Measurements from ENCODE around the gene MAN1C1. TPM values are rescaled to one million over a fixed set of nuclear protein-coding genes. Genes with fewer than 3 reads are reported as not detected.
A peak's percentile ranks its signal among the peaks of the same experiment; 100 is the strongest.

MAN1C1 gene
- total and polyA plus RNA-seq, 9 of the 15 experiments (the other 6 are each of a cell fraction or from before 2014, with no cell fraction given), result 0.04 to 0.44 (median 0.10) TPM; not detected in 3

DNA sequence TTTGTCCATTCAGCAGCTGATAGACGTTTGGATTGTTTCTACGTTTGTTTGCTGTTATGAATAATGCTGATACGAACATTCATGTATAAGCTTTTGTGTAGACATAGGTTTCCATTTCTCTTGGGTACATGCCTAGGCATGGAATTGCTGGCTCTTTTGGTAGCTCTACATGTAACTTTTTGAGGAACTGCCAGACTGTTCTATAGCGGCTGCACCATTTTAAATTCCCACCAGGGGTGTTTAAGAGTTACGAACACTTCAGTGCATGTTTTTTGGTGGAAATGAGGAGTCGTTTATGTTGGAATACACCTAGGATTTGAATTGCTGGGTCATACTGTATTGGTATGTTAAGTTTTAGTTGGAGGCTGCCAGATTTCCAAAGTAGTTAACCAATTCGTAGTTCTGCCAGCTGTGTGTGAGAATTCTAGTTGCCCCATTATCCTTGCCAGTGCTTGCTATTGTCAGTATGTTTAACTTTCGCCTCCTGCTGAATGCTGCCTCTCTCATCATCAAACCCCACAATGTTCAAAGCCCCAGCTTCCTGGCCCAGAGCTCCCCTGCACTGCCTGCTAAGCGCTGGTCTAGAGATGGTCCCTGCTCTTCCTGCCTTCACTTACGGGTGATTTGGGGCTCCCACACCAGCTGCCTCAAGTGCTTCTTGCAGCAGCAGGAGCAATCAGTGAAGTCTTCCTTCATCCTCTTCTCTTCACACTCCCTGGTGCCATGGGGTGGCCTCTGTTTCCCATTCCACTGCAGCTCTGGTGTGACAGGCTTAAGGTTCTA is 81.0 kb downstream of the MAN1C1 start:
- in situ Hi-C loops (cut with MboI), result no loop called here
- no TSS peak for BruUV-seq (replicated peaks)
- H3K79me2 ChIP-seq (ENCODE audit: control insufficient read depth, insufficient read depth, low read length), result no peaks in the 10 kb centered on the region
- no peak overlapping the region for H2AFZ ChIP-seq (ENCODE audit: low read depth, low read length)
- no peak for DNase-seq (ENCODE audit: extremely low read depth in 1 of 4, low spot score in 3 of 4)
- H3K9ac ChIP-seq (ENCODE audit: insufficient read depth in 1 of 2, low read depth in 2 of 2, low read length in 2 of 2), result no peak overlapping the region
- 0 out of 2 replicates have a peak, but pooled peaks cover 3% of the 10 kb centered on the region for H4K20me1 ChIP-seq (replicated peaks; ENCODE audit: control insufficient read depth, insufficient read depth, low read length)
- 8% methylated on average over 10 of the region's 10 CpGs for WGBS (ENCODE audit: insufficient coverage, low coverage, missing lambda C conversion rate)
- H3K4me2 ChIP-seq (ENCODE audit: insufficient read depth, low read length), result no peak overlapping the region
- no peak overlapping the region for H3K4me3 ChIP-seq
- FAIRE-seq, result no peak
- intact Hi-C loops (cut with micrococcal nuclease), result loop anchor here (5.0 to 10.0 kb wide), 2 partner anchors 100 to 153 kb away; partner anchors contain the start of gene LDLRAP1
- H3K4me1 ChIP-seq (replicated peaks in 1 of 2; ENCODE audit: control insufficient read depth in 2 of 2, insufficient read depth in 2 of 2, low read length in 2 of 2), result peaks cover 7 to 8% of the 10 kb centered on the region in 2 experiments; a peak in 4 of 5 replicates
- ChIA-PET CTCF (ENCODE audit: low intra/inter-chr PET ratio) (interaction anchor here (0.9 kb wide), 1 partner anchor 102 kb away, joined by 3 read pairs; no protein-coding TSS in a partner anchor), POLR2A (no interaction called here)
- H3K9me1 ChIP-seq (ENCODE audit: control insufficient read depth, insufficient read depth, low read length), result no peaks in the 10 kb centered on the region
- no peaks in the 10 kb centered on the region for H3K36me3 ChIP-seq (ENCODE audit: control insufficient read depth, insufficient read depth, low read length)
- no peak for ATAC-seq
- H3K27me3 ChIP-seq (ENCODE audit: control insufficient read depth in 2 of 2, insufficient read depth in 2 of 2, low read length in 2 of 2), result peaks cover 38 to 87% of the 10 kb centered on the region in 2 experiments; a peak in 4 of 5 replicates
- H3K27ac ChIP-seq (ENCODE audit: extremely low read depth, low read depth, low read length), result no peak overlapping the region
- H3K9me3 ChIP-seq (replicated peaks; ENCODE audit: control insufficient read depth, insufficient read depth, low read depth, low read length), result no peaks in the 10 kb centered on the region
- 0 out of 2 replicates have a peak, but pooled peaks have one; percentile 9 for TF ChIP-seq MAFK (IDR thresholded peaks at IDR 0.05; ENCODE audit: low read length)
- TF ChIP-seq ZNF121 (CRISPR knock-in tag; conservative IDR thresholded peaks at IDR 0.05), result no peak
- no peak for TF ChIP-seq BRD4 (IDR thresholded peaks at IDR 0.05)
- TF ChIP-seq CCNT2 (IDR thresholded peaks at IDR 0.05; ENCODE audit: borderline replicate concordance, extremely low read depth, insufficient read length, low read depth, low read length), result no peak
- TF ChIP-seq STAT5B (CRISPR knock-in tag; IDR thresholded peaks at IDR 0.05), result no peak
- no peak for TF ChIP-seq FOS (IDR thresholded peaks at IDR 0.05; ENCODE audit: extremely low read depth, insufficient read length)
- no peak for TF ChIP-seq ZNF280A (IDR thresholded peaks at IDR 0.05; ENCODE audit: low read depth, partially characterized antibody)
- TF ChIP-seq ARID3A (IDR thresholded peaks at IDR 0.05; ENCODE audit: borderline replicate concordance, low read depth, low read length), result no peak
- no peak for TF ChIP-seq ZFP1 (CRISPR knock-in tag; IDR thresholded peaks at IDR 0.05)
- peak; percentile 78; the same call in 1 of the 2 replicates for TF ChIP-seq SPI1 (IDR thresholded peaks at IDR 0.05; ENCODE audit: borderline replicate concordance, low read depth, low read length)
- no peak for TF ChIP-seq ZNF263 (CRISPR knock-in tag; IDR thresholded peaks at IDR 0.05; ENCODE audit: borderline replicate concordance)
- TF ChIP-seq CCAR2 (IDR thresholded peaks at IDR 0.05; ENCODE audit: low read depth, low read length), result no peak
- TF ChIP-seq POLR2AphosphoS2 (IDR thresholded peaks at IDR 0.05; ENCODE audit: low read length), result no peak
- no peak for TF ChIP-seq SAP30 (IDR thresholded peaks at IDR 0.05; ENCODE audit: borderline replicate concordance, insufficient read depth, low read depth, low read length, poor library complexity, severe bottlenecking)
- no peak for TF ChIP-seq SRF (CRISPR knock-in tag; IDR thresholded peaks at IDR 0.05)
- no peak for TF ChIP-seq ZNF717 (CRISPR knock-in tag; IDR thresholded peaks at IDR 0.05)
- peak; percentile 24; the same call in 1 of the 2 replicates for TF ChIP-seq MAFG (tag; conservative IDR thresholded peaks at IDR 0.05)
- no peak for TF ChIP-seq TSC22D4 (tag; IDR thresholded peaks at IDR 0.05)
- no peak for TF ChIP-seq NFIX (CRISPR knock-in tag; IDR thresholded peaks at IDR 0.05; ENCODE audit: low read depth)
- no peak for TF ChIP-seq NELFE (IDR thresholded peaks at IDR 0.05; ENCODE audit: insufficient read depth, insufficient read length)
